GM18519 (cell line): ENCODE results near the gene GANC.
"Not testable (repeated sequence)": the region's sequence is repeated elsewhere in the genome, so short reads cannot be mapped to it uniquely, and the experiment has no call there.

Source experiments
- ATAC-seq: cut with Tn5 transposase; IDR thresholded peaks from one replicate; pipeline ENCODE4 v1.9.1; 2021; ENCODE audit warnings: mild to moderate bottlenecking, moderate library complexity; ENCODE audit not compliant: unreplicated experiment, low FRiP score

Gene GANC, protein sequence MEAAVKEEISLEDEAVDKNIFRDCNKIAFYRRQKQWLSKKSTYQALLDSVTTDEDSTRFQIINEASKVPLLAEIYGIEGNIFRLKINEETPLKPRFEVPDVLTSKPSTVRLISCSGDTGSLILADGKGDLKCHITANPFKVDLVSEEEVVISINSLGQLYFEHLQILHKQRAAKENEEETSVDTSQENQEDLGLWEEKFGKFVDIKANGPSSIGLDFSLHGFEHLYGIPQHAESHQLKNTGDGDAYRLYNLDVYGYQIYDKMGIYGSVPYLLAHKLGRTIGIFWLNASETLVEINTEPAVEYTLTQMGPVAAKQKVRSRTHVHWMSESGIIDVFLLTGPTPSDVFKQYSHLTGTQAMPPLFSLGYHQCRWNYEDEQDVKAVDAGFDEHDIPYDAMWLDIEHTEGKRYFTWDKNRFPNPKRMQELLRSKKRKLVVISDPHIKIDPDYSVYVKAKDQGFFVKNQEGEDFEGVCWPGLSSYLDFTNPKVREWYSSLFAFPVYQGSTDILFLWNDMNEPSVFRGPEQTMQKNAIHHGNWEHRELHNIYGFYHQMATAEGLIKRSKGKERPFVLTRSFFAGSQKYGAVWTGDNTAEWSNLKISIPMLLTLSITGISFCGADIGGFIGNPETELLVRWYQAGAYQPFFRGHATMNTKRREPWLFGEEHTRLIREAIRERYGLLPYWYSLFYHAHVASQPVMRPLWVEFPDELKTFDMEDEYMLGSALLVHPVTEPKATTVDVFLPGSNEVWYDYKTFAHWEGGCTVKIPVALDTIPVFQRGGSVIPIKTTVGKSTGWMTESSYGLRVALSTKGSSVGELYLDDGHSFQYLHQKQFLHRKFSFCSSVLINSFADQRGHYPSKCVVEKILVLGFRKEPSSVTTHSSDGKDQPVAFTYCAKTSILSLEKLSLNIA (N-terminal part only)

DNA sequence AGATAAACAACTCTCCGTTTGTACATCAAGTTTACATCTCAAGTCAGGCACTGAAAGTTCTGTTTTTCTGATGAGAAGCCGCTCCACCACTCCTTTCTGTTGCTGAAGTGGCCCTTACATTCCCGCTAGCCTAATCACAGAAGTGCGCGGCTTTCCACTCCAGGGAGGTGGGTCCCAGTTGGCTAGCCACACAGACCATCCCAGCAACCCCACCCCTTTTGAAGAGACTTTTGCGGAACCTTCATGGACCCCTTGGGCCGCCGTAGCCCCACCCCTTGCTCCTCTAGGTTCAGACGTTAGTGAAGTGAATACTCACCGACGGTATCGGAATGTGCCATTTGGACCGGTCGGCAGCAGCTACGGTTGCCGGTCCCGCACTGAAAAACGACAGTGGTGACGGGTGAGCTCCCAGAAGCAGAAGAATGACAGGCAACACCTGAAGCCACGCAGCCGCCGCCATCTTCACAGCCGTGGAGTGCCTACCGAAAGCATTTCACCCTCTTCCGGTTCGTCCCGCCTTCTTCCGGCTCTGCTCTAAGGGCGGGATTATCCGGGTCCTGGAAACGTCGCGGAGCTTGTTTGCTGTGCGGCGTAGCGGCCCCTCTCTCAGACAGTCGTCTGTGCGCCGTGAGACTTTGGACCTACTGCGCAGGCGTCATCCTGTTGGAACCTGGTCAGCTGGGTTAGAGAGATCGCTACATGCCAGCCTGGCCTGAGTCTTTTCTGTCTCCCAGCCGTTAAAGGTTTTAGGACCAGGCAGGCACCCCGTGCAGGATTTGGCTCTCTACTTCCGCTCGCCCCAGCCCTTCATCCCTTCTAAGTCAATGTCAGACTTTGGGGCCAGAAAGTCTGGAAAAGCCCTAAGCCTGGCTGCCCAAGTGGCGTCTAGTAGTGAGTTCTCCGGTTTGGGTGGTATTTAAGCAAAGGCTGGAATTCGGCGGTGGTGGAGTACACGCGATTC is at the start of gene GANC, which contains the start of gene TMEM87A:
Gene GANC, plus strand, starts transcription at position 263 of the 961 bp plus-strand sequence. CDS start 1,281 bp downstream, outside the sequence.
Gene TMEM87A, minus strand, starts transcription at position 495 of the 961 bp plus-strand sequence. Its CDS starts 35 bp downstream, at position 460.
- ATAC-seq: peak; percentile 66

DNA sequence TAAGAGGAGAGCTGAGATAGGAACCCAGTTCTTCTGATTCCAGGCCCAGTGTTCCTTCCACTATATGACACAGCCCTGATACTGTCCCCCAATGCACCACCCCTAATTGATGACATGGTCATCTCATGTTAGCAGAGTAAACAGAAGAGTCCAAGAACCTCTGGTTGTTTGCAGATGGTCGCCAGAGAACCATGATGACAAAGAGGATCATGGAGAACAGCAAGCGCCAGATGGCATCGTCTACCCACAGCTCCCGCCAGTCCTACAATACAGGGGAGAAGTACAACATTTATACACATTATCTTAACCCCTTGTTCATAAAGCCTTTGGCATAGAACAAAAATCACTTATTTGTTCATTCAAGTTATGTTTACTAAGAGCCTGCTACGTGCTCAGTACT is 46.4 kb upstream of the GANC start:
- no peak for ATAC-seq

DNA sequence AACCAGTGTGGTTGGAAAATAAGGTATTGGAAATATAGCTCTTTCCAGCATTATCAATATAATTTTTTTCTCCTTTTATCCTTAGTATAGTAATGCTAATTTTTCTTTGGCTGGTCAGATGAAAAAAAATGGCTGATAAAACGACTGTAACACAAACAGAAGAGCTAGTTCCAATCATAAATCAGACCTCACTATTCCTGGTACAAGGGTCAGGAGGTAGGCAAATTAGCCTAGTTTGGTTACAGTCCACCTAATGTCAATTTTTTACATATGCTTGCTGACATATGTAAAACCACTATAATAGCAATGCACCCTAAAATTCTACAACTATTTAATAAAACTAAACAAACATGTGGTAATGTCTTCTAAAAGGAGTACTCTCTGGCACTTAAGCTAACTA is 45.0 kb upstream of the GANC start:
- ATAC-seq: no peak

DNA sequence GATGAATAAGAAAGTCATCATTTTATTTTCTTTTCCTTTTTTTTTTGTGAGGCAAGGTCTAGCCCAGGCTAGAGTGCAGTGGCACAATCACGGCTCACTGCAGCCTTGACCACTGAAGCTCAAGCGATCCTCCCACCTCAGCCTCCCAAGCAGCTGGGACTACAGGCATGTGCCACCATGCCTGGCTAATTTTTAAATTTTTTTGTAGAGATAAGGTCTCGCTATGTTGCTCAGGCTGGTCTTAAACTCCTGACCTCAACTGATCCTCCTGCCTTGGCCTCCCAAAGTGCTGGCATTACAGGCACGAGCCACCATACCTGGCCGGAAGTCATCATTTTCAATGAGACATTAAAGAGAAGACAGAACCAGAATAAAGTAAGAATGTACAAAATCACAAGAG is 44.0 kb upstream of the GANC start:
- not testable (repeated sequence) for ATAC-seq

DNA sequence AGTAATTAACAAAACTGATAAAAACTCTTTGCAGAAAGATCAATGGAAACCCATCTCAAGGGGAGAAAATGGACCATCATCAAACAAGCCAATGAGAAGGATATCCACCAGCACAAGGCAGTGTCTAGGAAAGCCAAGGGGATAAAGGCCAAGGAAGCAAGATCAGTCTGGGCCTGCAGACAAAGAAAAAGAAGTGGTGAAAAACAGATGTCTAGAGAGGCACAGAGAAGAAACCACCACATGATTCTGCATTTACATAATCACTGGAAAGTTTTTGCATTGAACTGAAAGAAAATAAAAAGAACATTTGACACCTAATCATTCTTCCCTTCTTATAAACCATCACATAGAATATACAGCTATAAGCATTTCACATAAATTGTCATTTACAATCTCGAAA is 41.9 kb upstream of the GANC start:
- no peak for ATAC-seq

DNA sequence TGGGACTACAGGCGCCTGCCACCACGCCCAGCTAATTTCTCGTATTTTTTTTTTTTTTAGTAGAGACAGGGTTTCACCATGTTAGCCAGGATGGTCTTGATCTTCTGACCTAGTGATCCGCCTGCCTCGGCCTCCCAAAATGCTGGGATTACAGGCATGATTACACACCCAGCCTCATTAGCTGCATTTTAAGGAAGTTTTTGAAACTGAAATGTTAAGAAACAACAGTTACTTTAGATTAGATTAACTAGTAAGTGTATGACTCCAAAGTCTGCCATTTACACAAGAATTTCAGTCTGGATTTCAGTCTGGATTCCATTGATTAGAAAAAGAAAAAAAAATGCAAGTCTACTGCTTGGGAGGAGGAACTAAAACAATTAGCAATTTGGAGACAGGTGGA is 40.4 kb upstream of the GANC start:
- no peak for ATAC-seq

DNA sequence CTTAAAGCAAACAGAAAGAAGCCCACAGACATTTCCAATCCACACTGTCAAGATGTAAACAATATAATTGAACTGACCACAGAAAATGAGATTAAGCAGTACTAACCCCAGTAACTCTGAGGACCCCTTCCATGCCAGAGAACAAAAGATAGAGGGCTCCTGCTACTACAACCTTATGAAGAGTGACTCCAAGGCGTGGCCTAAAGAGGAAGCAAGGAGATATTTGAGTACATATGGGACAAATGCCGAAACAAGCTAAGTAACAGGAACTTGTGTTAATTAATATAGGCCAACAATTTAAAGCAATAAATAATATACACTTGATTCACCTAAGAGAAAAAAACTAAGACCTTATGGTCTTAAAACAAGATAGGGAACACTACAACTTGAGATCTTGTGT is 39.9 kb upstream of the GANC start:
- no peak for ATAC-seq

DNA sequence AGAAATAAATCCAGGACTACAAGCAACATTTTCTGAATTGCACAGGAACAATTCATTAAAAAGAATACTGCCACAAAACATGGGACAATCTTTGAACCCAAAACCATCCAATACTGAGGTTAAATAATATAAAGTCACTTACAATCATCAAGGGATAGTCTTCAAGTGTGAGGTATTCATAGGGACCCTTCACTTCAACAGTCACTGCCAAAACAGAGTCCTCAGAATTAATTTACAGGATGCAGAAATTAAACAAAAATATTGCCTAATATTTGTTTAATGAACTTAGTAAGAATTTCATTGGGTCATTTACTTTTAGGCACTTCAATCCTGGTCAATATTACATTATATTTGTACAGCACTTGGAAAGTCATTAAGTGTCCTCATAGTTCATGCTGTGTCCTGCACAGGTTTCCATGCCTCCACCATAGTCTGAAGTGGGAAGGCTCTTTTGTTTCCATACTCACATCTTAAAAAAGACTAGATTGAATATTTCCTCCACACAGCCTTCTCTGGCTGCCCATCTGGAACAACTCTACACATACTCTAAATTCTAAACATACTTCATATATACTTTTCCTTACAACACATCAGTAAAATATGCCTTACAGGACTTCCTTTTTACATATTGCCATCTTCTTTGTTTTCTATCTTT is 33.3 kb upstream of the GANC start:
- ATAC-seq: no peak

DNA sequence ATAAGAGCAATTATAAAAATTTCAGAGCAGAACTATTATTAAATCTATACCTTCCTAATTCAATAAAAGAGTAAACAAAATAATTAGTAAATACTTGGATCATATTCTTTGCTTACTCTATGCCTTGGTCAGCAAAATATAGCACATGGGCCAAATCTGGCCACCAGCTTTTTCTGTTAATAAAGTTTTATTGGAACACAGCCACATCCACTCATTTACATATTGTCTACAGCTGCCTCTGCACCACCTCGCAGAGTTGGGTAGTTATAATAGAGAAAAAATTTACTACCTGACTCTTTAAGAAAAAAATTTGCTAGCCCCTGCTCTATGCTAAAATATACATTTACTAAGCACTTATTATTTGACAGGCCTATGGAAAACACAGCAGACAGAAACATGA is 32.2 kb upstream of the GANC start:
- ATAC-seq: no peak

DNA sequence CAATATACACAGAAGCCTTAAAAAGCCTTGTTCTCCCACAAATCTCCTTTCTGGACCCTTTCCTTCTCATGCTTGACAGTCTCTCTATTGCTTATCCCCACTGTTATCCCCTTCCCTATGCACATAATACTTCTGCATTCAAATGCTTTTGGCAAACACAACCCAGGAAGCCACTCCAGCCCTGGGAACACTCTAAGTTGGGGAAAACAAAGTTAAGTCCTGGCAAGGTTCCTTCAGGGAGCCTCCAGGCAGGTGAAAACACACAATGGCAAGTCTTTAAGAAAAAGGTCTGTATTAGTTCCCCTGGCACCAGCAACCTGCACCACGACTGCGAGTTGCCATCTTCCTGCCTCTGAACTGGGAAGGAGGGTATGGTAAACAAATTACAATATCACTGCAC is 19.7 kb upstream of the GANC start:
- ATAC-seq: no peak

DNA sequence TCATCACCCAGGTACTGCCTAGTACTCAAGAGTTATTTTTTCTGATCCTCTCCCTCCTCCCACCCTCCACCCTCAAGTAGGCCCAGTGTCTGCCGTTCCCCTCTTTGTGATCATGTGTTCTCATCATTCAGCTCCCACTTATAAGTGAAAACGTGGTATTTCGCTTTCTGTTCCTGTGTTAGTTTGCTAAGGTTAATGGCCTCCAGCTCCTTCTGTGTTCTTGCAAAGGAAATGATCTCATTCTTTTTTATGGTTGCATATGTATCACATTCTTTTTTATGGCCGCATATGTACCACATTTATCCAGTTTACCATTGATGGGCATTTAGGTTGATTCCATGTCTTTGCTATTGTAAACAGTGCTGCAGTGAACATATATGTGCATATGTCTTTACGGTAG is 8.2 kb upstream of the GANC start:
- ATAC-seq: no peak

DNA sequence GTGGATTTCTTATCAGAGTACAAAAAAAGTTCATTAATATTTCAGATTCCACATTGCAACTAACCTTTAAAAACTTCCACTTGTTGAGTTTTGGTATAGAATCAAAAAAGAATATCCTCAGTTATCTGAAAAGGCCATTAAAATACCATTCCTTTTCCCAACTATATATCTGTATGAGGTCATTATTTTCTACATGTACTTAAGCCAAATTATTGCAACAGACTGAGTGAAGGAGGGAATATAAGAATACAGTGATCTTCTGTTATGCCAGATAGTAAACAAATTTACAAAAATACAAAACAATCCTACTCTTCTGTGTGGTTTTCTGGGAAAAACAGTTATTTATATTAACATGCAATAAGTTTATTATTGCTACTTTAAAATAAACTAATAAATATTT is 5.7 kb upstream of the GANC start:
- no peak for ATAC-seq

DNA sequence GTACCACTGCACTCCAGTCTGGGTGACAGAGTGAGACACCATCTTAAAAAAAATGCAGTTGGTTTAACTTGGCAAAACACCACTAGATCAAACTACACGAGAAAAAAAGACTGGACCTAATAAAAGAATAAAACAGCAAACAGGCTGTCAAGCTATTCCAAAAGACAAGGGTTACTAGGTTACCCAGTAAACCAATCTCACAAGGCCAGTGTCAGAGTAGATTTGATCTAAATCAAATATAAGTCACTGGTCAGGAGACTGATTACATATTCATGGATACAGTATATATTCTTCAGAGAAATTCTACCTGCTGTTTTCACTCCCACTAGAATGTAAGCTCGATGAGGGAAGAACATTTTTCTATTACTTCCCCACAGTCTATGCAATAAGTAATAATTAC is 2.5 kb upstream of the GANC start:
- no peak for ATAC-seq

DNA sequence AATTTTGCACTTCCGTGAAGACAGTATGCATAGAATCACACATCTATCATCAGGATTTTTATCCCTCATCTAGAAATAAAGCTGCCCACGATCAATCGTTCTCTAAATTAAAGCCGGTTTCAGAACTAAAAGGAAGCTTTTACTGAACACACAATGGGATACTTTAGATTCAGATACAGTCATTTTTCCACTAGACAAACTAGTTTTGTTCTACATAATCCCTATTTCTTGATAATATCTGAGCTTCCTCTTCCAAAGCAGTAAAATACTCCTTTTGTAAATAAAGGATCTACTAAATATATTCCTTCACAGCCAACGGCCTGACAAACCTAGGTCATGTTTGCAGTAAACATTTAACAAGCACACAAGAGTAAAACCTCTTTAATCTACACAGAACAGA is 2.0 kb upstream of the GANC start:
- no peak for ATAC-seq

DNA sequence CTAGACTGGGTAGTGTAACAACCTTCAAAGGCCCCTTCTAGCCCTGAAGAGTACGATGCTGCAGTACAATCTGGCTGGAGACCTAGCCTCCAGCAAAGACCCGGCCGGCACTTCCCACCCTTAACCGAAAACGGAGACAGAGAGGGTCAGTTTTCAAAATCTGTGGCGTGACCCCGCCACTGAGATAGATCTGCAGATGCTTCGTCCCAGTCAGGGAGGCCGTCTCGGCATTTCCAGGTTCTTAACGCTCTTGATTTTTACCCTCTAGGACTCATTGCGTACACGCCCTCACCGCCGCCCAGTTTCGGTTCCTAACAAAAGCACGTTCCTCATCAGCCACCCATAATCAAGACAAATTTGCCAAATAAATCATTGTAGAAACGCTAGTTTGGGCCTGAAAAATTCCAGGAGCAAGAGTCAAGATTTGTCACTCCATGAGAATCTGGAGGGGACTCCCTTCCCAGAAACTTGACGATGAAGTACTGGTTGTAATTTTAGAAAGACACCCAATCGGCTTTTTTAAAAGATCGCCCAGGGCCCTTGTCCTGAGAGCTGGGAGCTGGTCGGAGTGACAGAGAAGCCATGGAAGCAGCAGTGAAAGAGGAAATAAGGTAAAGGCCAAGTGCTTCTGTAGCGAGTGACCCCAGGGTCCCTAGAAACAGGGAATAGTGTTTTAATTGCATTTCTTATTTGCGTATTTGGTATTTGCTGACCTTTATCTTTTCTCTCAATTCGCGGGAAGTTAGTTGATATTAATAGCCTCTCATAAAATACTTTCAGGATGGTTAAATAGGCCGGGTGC is 1.1 kb downstream of the GANC start:
- peak; percentile 9 for ATAC-seq

DNA sequence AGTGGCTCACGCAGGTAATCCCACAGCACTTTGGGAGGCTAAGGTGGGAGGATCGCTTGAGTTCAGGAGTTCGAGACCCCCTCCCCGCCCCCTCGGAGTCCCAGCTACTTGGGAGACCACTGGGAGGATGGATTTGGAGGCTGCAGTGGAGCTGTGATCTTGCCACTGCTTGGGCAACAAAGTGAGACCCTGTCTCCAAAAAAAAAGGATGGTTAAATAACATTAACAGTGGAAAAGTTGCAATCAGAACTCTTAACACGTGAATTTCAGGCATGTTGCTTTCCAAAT is 1.6 kb downstream of the GANC start:
- no peak for ATAC-seq

DNA sequence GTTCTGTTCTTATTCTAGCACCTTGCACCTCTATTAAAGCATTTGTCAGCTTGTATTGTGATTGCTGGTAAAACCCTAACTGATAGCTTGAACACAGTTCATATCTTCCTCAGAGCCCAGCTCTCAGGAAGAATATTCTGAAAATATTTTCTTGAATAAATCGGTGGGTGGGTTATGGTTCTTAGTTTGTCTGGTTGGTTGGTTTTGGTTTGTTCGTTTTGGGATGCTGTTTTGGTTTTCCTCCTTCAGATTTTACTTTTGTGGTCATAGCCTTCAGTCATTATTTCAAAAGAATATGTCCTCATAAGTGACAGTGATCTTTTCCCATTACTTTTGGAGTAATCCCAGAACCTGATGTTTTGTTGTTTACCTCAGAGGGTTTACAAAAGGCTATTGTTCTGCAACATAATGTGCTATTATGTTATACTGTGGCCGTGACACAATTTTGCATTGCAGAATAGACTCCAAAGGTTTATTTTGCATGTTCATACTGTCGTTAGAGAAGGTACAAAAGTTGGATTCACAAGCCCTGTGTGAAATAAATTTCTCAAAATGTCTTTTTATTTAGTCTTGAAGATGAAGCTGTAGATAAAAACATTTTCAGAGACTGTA is 2.9 kb downstream of the GANC start:
- no peak for ATAC-seq

DNA sequence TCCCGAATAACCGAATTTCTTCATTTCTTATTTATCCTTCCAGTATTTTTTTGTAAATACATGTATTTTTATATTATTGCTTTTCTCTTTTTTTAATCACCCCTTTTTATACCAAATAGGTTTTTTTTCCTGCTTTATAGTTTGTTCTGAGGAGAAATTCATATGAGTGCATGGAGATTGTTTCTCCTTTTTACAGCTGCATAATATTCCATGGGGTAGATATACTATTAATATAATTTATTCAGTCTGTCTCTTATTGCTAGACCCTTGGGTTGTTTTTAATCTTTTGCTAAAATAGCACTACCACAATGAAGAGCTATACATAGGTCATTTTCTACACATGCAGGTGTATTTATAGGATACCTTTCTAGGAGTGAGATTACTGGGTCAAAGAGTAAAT is 3.8 kb downstream of the GANC start:
- ATAC-seq: no peak

DNA sequence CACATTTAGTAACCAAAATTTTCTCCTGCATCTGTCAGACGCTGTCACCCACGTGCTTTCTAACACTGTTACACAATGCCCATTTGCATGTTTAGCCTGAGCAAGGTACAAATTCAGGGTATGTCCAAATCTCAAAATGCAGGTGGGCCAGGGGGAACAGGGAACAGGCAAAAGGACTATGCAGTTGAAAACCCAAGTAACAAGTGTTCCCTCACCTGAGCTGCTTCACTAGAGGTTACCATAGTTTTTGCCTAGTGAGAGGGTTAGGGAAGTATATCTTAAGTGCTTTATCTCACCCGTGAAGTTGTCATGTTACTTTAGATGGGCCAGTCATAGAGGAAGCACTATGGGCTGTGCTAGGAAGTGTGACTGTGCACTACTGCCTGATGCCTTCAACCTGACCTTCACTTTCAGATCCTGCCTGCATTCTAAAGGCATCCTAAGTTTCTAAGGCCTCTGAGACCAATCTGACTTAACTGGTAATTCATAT is 6.3 kb downstream of the GANC start:
- ATAC-seq: no peak
